ENCODE measurements around the gene INO80B.

The INO80B gene

DNA sequence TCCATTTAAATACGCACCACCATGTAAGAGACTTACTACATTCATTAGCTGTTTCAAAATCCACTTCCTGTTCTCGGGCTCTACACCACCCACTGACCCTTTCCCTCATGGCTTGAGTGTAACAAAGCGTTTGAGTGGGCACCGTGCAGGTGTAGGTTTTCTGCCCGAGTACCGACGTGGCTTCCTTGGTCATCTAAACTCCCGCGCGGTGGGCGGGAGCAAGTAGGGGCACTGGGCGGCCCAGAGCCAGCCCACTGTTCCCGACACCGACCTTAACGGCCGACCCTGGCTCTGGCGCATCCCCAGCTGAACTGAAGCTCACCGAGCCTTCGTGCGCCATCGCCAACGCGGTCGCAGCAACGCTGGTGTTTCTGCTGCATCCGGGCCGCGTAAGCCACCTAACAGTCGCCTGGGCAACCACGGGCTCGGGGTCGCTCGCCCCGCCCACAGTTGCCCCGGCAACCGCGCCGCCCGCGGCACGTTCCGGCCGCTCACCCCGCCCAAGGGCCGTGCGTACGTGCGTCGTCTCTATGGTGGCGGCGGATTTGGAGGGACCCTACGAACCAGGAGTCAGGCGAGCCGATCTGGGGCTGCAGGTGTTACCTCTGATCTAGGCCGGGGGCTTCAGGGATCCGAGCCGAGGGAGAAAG lies 33.5 kb upstream of the INO80B start, which contains the start of the genes C2orf81 and WDR54:
Gene C2orf81, minus strand, starts transcription at position 399 of the 650 bp plus-strand sequence. Its CDS starts 59 bp downstream, at position 340.
Gene WDR54, plus strand, starts transcription at position 510 of the 650 bp plus-strand sequence. CDS start 424 bp downstream, outside the sequence.
- peak; percentile 98 for DNase-seq (ENCODE audit: low spot score)
- TF ChIP-seq, protein P1, sequence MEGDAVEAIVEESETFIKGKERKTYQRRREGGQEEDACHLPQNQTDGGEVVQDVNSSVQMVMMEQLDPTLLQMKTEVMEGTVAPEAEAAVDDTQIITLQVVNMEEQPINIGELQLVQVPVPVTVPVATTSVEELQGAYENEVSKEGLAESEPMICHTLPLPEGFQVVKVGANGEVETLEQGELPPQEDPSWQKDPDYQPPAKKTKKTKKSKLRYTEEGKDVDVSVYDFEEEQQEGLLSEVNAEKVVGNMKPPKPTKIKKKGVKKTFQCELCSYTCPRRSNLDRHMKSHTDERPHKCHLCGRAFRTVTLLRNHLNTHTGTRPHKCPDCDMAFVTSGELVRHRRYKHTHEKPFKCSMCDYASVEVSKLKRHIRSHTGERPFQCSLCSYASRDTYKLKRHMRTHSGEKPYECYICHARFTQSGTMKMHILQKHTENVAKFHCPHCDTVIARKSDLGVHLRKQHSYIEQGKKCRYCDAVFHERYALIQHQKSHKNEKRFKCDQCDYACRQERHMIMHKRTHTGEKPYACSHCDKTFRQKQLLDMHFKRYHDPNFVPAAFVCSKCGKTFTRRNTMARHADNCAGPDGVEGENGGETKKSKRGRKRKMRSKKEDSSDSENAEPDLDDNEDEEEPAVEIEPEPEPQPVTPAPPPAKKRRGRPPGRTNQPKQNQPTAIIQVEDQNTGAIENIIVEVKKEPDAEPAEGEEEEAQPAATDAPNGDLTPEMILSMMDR (IDR thresholded peaks at IDR 0.05; ENCODE audit: extremely low read depth, missing control alignments), result no peak

DNA sequence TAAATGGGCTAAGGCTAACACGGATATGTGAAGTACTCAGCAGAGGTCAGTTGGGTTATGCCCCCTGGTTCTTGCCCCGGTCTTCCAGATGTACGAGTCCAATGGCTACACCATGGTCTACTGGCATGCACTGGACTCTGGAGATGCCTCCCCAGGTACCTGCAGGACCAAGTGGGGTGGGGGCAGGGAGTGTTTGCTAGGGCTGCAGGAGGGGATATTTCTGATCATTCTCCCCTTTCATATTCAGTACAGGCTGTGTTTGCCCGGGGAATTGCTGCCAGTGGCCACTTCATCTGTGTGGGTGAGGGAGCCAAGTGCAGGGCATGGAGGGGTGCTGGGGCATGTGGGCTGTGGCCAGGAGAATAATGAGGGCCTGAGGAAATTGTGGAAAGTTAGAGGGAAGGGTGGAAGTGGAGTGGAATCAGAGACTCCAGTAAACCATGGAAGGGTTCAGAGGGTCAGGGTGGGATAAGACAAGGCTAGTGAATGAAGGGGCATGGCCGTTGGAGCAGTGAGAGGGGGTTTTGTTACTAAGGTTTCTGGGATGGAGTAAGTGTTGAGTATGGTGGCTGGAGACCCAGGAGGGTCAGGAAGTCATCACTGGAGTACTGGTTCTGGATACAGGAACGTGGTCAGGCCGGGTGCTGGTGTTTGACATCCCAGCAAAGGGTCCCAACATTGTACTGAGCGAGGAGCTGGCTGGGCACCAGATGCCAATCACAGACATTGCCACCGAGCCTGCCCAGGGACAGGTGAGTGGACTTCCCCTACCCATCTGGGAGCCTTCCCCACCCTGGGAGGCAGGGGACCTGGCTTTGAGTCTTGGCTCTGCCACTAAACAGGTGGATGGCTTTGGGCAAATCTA lies 31.4 kb upstream of the INO80B start:
- TF ChIP-seq, protein P1 (IDR thresholded peaks at IDR 0.05; ENCODE audit: extremely low read depth, missing control alignments), result no peak
- DNase-seq (ENCODE audit: low spot score), result no peak

DNA sequence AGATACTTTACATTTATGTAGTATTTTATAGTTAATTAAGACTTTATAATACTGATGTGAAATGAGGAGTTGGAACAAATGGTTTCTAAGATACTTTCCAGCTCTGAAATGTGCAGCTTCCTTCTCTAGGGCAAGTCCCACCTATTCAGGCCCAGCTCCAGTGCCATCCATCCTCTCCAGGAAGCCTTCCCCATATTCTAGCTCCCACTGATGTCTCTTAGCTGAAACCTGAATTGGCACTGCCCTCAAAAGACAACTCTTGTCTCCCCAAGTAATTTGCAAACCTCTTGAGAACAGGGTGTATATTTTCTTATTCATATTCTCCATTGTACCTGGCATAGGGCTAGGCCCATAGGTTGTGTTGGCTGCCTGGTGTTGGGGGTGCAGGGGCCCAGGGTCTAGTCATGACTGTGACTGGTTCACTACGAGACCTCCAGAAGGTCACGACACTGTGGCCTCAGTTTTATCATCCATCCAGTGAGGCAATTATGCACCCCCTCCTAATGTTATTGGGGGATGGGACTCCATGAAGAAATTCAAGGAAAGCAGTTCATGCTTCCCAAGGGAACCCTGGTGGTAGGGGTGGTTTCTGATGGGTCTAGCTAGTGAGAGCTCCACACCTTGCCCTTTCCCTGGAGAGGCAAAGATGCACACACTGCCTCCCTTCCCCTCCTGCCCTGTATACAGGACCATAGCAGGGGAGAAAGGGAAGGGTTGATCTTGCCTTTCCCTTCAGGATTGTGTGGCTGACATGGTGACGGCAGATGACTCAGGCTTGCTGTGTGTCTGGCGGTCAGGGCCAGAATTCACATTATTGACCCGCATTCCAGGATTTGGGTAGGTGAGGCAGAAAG lies 30.5 kb upstream of the INO80B start:
- TF ChIP-seq, protein P1 (IDR thresholded peaks at IDR 0.05; ENCODE audit: extremely low read depth, missing control alignments), result no peak
- DNase-seq (ENCODE audit: low spot score), result no peak

DNA sequence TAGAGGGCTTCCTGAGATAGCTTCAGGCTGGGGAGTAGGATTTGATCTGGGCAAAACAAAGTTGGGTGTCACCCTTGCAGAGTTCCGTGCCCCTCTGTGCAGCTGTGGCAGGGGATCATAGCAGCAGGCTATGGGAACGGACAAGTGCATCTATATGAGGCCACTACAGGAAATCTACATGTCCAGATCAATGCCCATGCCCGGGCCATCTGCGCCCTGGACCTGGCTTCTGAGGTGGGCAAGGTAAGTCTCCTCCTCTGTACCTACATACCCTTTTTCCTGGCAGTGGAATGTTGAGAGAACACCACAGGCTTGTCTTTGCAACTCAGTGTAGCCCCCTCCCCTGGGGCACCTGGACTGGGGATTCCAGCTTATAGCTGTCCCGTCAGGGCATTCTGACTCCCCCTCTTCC lies 29.9 kb upstream of the INO80B start:
- TF ChIP-seq, protein P1 (IDR thresholded peaks at IDR 0.05; ENCODE audit: extremely low read depth, missing control alignments), result no peak

DNA sequence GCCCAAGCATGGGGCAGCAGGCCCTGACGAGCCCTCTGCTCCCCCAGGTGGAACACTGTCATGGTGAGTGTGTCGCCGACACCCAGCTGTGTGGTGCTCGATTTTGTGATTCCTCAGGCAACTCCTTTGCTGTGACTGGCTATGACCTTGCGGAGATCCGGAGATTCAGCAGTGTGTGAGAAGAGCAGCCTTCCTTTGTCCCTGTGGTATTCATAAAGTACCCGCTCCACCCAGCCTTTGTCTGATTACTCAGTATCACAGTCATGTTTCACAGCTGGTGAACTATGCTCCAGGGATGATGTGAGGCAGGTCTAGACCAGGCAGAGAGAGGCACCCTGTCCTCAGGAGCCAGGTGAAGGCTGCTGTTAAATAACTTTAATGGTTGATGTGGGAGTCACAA lies 29.4 kb upstream of the INO80B start:
- TF ChIP-seq, protein P1 (IDR thresholded peaks at IDR 0.05; ENCODE audit: extremely low read depth, missing control alignments), result no peak
- DNase-seq (ENCODE audit: low spot score), result no peak

More for the DNA sequence above, 29.9 kb upstream of the INO80B start:
- no peak for DNase-seq (ENCODE audit: low spot score)

DNA sequence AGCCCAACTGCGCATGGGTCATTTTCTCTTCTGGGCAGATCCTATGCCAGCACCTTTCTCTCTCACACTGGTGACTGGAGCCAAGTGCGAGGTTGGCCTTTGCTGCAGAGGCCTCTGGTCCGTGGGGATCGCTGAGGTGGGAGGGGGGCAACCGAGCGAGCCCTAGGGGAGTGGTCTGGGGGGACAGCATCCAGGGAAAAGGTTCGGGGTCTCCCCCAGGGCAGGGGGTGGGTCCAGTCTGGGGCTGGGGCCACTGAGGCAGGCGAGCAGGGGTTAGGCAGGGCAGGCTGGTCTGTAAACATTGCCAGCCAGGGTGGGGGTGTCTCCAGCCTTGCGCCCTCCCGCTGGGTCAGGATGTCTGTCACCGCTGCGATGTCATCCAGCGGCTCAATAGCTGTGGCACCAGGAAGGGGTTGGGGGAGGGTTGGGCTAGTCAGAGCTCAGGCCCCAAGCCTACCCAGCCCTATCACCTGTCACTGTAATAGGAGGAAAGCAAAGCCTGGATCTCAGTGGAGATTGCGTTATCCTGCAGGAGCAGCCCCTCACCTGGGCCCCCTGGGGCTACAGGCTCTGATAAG lies 28.6 kb upstream of the INO80B start:
- no peak for DNase-seq (ENCODE audit: low spot score)
- TF ChIP-seq, protein P1 (IDR thresholded peaks at IDR 0.05; ENCODE audit: extremely low read depth, missing control alignments), result no peak

All from GM20000 (cell line).